K562 (cell line): ENCODE data around the gene DYNLT5. TPM values are rescaled to one million over a fixed set of nuclear protein-coding genes. Genes with fewer than 3 reads are reported as not detected.
A peak's percentile ranks its signal among the peaks of the same experiment; 100 is the strongest.
"Not testable (repeated sequence)": the region's sequence is repeated elsewhere in the genome, so short reads cannot be mapped to it uniquely, and the experiment has no call there.

ENCODE experiments used
- ATAC-seq: fragments of 200-7000 bp; cut with Tn5 transposase; 3 replicates; pipeline ENCODE4 v1.9.1; 2020; ENCODE audit warnings: moderate library complexity
- BruUV-seq: library from RNA; stranded (reverse); fragments of 400-500 nt; replicated peaks from 2 replicates; lab custom pipeline; 2021; lab: Mats Ljungman, UMichigan
- CTCF ChIA-PET: fragments of 300-600 bp; formaldehyde crosslinking; extraction: SDS; loops from one replicate; lab custom pipeline; 2021; ENCODE audit warnings: low intra/inter-chr PET ratio; lab: Yijun Ruan, JAX
- POLR2A ChIA-PET: fragments of 300-600, 350-650 bp; sonication (Branson Sonifier 250); formaldehyde crosslinking; extraction: SDS; loops from one replicate; lab custom pipeline; 2021; ENCODE audit warnings: antibody characterized with exemption, inconsistent platforms; lab: Yijun Ruan, JAX
- DNase-seq, 4 experiments: peaks; one replicate each; pipeline versions ENCODE4 v3.0.0 to v3.0.0-alpha.2; 2011 to 2018; ENCODE audit warnings: low spot score in 3 of 4, mixed read lengths in 3 of 4; ENCODE audit errors: extremely low read depth in 1 of 4
- FAIRE-seq: peaks from 2 replicates; lab custom pipeline; 2011; peaks lifted over from hg19 to GRCh38; lab: Jason Lieb, UNC
- H2AFZ ChIP-seq: 2 replicates; pipeline ENCODE4 v1.6.0; 2011; ENCODE audit warnings: low read depth, low read length, control low read depth, inconsistent platforms
- H3K27ac ChIP-seq: fragments of 200-600 bp; 3 replicates; pipeline ENCODE4 v1.8.0; 2011; ENCODE audit warnings: low read depth, mild to moderate bottlenecking, control low read depth, inconsistent platforms, low read length, moderate library complexity, mixed read lengths; ENCODE audit errors: extremely low read depth
- H3K27me3 ChIP-seq, 2 experiments: fragments of 300-600 bp in 1 of 2; 2 replicates in 1 of 2; 3 replicates in 1 of 2; pipeline versions ENCODE4 v1.6.0 to v1.8.0; 2011; ENCODE audit warnings: inconsistent platforms in 2 of 2, low read length in 2 of 2, mild to moderate bottlenecking in 1 of 2, mixed read lengths in 1 of 2, moderate library complexity in 1 of 2; ENCODE audit not compliant: control insufficient read depth in 2 of 2, insufficient read depth in 2 of 2
- H3K36me3 ChIP-seq: fragments of 300-600 bp; 3 replicates; pipeline ENCODE4 v1.8.0; 2011; ENCODE audit warnings: mild to moderate bottlenecking, low read length, inconsistent platforms; ENCODE audit not compliant: control insufficient read depth, insufficient read depth
- H3K4me1 ChIP-seq, 2 experiments: fragments of 200-600 bp in 1 of 2; replicated peaks in 1 of 2; 2 replicates in 1 of 2; 3 replicates in 1 of 2; pipeline versions ENCODE4 v1.5.1 to v1.8.0; 2011; ENCODE audit warnings: inconsistent platforms in 2 of 2, low read length in 2 of 2, mild to moderate bottlenecking in 1 of 2, mixed read lengths in 1 of 2, moderate library complexity in 1 of 2; ENCODE audit not compliant: control insufficient read depth in 2 of 2, insufficient read depth in 2 of 2
- H3K4me2 ChIP-seq: 2 replicates; pipeline ENCODE4 v1.6.1; 2011; ENCODE audit warnings: low read length, control low read depth, inconsistent platforms, mixed read lengths; ENCODE audit not compliant: insufficient read depth
- H3K4me3 ChIP-seq: fragments of 200-600 bp; sonication (generic), shearing (Covaris generic); 2 replicates; pipeline ENCODE4 v1.5.1; 2016; ENCODE audit warnings: control low read depth, inconsistent platforms
- H3K79me2 ChIP-seq: fragments of 200-600 bp; 3 replicates; pipeline ENCODE4 v1.8.0; 2011; ENCODE audit warnings: low read length, inconsistent platforms; ENCODE audit not compliant: control insufficient read depth, insufficient read depth
- H3K9ac ChIP-seq, 2 experiments: 2 replicates each; pipeline versions ENCODE4 v1.6.0 to v1.6.1; 2011; ENCODE audit warnings: low read depth in 2 of 2, low read length in 2 of 2, control low read depth in 1 of 2, inconsistent platforms in 1 of 2, mild to moderate bottlenecking in 1 of 2, mixed read lengths in 1 of 2; ENCODE audit not compliant: insufficient read depth in 1 of 2
- H3K9me1 ChIP-seq: one replicate; pipeline ENCODE4 v1.6.0; 2011; ENCODE audit warnings: inconsistent platforms, mild to moderate bottlenecking, low read length, moderate library complexity; ENCODE audit not compliant: control insufficient read depth, insufficient read depth
- H3K9me3 ChIP-seq: replicated peaks from 2 replicates; pipeline ENCODE4 v1.5.1; 2011; ENCODE audit warnings: low read depth, low read length, inconsistent platforms; ENCODE audit not compliant: control insufficient read depth, insufficient read depth
- H4K20me1 ChIP-seq: replicated peaks from 2 replicates; pipeline ENCODE4 v1.6.1; 2011; ENCODE audit warnings: low read length, inconsistent platforms, mixed read lengths; ENCODE audit not compliant: control insufficient read depth, insufficient read depth
- CBX1 ChIP-seq: sonication (generic); IDR thresholded peaks from 2 replicates; pipeline ENCODE4 v1.6.1; 2016; ENCODE audit warnings: antibody characterized with exemption, low read depth, mild to moderate bottlenecking
- KDM1A ChIP-seq, 2 experiments: fragments of 450-650 bp; IDR thresholded peaks; 2 replicates each; pipeline ENCODE4 v1.6.1; 2016; ENCODE audit warnings: mild to moderate bottlenecking in 2 of 2
- RAD51 ChIP-seq: fragments of 450-650 bp; IDR thresholded peaks from 2 replicates; pipeline ENCODE4 v1.7.1; 2016; ENCODE audit warnings: low read depth, mild to moderate bottlenecking, borderline replicate concordance
- SREBF1 ChIP-seq: fragments of 150-350 bp; IDR thresholded peaks from 2 replicates; pipeline ENCODE4 v1.6.1; 2014; ENCODE audit warnings: antibody characterized with exemption, low read depth, low read length, borderline replicate concordance
- WGBS: fragments of 100-300 bp; shearing (Covaris generic); methylation state at CpG from one replicate; pipeline ENCODE4 v1.1.6; 2016; ENCODE audit warnings: low coverage, mixed read lengths; ENCODE audit not compliant: insufficient coverage; ENCODE audit errors: missing lambda C conversion rate; 5-methylcytosine and 5-hydroxymethylcytosine counted together
- in situ Hi-C: fragments of 300-500 bp; cut with MboI; formaldehyde crosslinking; loops from 4 replicates; pipeline ENCODE4 v1.15.0; 2018; ENCODE audit warnings: inconsistent platforms, mixed read lengths
- intact Hi-C: fragments of 100-400 bp; cut with micrococcal nuclease; formaldehyde crosslinking; loops from 2 replicates; pipeline ENCODE4 v1.14.2; 2022
- polyA plus RNA-seq, 8 experiments: library from polyadenylated mRNA; depleted of rRNA in 4 of 8; stranded (reverse) in 5 of 8; unstranded in 3 of 8; fragments of >200 nt; fragmentation: Nextera tagmentation in 2 of 8; fragmentation: Illumina TruSeq in 1 of 8; extraction: Ambion mirVana in 2 of 8; extraction: Trizol in 1 of 8; gene quantifications; 2 replicates each; pipeline versions ENCODE4 v1.2.1 to v1.2.3, GENCODE V29; 2011 to 2014; ENCODE audit warnings: inconsistent platforms in 1 of 8, missing spikeins in 1 of 8
- total RNA-seq, 7 experiments: library from RNA; depleted of rRNA in 6 of 7; stranded (reverse); fragments of >200 nt in 6 of 7; fragmentation: Illumina TruSeq in 2 of 7; extraction: Trizol in 2 of 7; gene quantifications; 2 replicates each; pipeline versions ENCODE4 v1.2.1 to v1.2.3, GENCODE V29; 2011 to 2021; ENCODE audit warnings: low replicate concordance in 1 of 7
- TF ChIP-seq, protein P1 (sequence below): fragments of 450-650 bp; IDR thresholded peaks from 2 replicates; pipeline ENCODE4 v1.6.1; 2016; ENCODE audit warnings: antibody characterized with exemption

DYNLT5 gene
- total and polyA plus RNA-seq, 9 of the 15 experiments (the other 6 are each of a cell fraction or from before 2014, with no cell fraction given): not detected

DNA sequence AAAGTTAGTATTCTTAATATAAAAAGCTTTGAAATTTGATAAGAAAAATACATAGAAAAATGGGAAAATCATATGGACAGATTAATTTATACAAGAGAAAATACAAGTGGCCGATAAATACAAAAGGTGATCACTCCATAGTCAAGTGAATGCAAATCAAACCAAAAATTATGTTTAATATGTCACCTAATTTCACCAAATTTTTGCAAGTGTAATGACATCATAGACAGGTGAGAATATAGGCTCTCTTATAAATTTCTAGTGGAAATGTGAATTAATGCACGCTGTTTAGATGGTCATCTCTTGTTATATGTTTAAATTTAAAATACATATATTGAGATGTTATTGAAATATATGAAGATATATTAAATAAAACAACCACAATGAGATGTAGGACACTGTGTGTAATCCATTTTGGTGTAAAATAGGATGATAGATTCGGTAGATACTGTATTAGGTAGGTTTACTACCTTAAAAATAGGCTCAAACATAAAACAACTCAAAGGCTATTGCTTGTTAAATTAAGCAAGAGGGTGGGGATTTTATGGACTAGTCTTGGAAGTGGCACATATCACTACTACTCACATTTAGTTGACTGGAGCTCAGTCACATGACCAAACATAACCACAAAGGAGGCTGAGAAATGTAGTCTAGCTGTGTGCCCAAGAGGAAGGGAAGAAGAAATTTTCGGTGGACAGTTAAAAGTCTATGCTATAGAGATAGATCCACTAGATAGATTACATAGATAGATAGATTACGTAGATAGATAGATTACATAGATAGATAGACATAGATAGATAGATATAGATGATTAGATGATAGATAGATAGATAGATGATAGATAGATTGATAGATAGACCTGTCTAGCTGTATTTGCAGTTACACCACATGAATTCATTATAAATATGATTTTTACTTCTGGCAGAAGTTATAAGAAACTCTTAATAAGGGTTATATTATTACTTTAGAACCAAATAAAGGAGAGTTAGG lies 39.7 kb downstream of the DYNLT5 start (continued):
- no peak for TF ChIP-seq CBX1
- peak; percentile 54 for TF ChIP-seq RAD51
- TF ChIP-seq, protein P1, sequence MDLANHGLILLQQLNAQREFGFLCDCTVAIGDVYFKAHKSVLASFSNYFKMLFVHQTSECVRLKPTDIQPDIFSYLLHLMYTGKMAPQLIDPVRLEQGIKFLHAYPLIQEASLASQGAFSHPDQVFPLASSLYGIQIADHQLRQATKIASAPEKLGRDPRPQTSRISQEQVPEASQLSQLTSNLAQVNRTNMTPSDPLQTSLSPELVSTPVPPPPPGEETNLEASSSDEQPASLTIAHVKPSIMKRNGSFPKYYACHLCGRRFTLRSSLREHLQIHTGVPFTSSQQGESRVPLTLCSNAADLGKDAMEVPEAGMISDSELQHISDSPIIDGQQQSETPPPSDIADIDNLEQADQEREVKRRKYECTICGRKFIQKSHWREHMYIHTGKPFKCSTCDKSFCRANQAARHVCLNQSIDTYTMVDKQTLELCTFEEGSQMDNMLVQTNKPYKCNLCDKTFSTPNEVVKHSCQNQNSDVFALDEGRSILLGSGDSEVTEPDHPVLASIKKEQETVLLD: peak; percentile 53; the same call in 1 of the 2 replicates
- TF ChIP-seq SREBF1: no peak

DNA sequence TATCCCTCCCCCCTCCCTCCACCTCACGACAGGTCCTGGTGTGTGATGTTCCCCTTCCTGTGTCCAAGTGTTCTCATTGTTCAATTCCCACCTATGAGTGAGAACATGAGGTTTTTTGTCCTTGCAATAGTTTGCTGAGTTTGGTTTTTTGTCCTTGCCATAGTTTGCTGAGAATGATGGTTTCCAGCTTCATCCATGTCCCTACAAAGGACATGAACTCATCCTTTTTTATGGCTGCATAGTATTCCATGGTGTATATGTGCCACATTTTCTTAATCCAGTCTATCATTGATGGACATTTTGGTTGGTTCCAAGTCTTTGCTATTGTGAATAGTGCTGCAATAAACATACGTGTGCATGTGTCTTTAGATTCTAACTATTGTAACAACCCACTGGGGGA lies 43.6 kb downstream of the DYNLT5 start:
- H3K9ac ChIP-seq, FAIRE-seq, H2AFZ ChIP-seq, in situ Hi-C loops, H3K27ac ChIP-seq, H3K4me3 ChIP-seq, CTCF ChIA-PET, ATAC-seq, H3K27me3 ChIP-seq, H3K79me2 ChIP-seq, H3K36me3 ChIP-seq, intact Hi-C loops, H3K9me1 ChIP-seq, POLR2A ChIA-PET, H3K9me3 ChIP-seq, H3K4me2 ChIP-seq, DNase-seq, BruUV-seq, H3K4me1 ChIP-seq, H4K20me1 ChIP-seq: not testable (repeated sequence)
- WGBS: 0% methylated on average over 1 of the region's 2 CpGs
- 0 out of 4 replicates have a peak, but pooled peaks of 1 of the 2 experiments have one; percentile 9 for TF ChIP-seq KDM1A (IDR thresholded peaks at IDR 0.05)
